Left ventricle myocardium superior (tissue), 1 donor: Measurements from ENCODE around the gene TAOK3. TPM values are rescaled to one million over a fixed set of nuclear protein-coding genes. Genes with fewer than 3 reads are reported as not detected.
"Not testable (repeated sequence)": the region's sequence is repeated elsewhere in the genome, so short reads cannot be mapped to it uniquely, and the experiment has no call there.

ENCODE experiments used
- ATAC-seq: fragments of 200-7000 bp; cut with Tn5 transposase; one replicate; pipeline ENCODE4 v1.9.1; 2020; ENCODE audit warnings: mild to moderate bottlenecking, moderate library complexity
- DNase-seq: peaks from one replicate; pipeline ENCODE4 v3.0.0-alpha.2; 2020
- intact Hi-C: fragments of 100-400 bp; cut with micrococcal nuclease; formaldehyde crosslinking; loops from one replicate; pipeline ENCODE4 v1.11.0; 2022
- total RNA-seq: library from RNA; stranded (reverse); fragmentation: NEBNext Ultra II Directional; extraction: Animal tissue kit (Norgen Biotek cat#: 25700); gene quantifications from one replicate; pipeline ENCODE4 v1.2.1, GENCODE V29; 2021
- donor health status: DM: no; HTN: yes; CAD: no; lungs with severe emphysema.

TAOK3 gene
- total RNA-seq, 1 donor from 2014 or later, result 20.2 TPM

DNA sequence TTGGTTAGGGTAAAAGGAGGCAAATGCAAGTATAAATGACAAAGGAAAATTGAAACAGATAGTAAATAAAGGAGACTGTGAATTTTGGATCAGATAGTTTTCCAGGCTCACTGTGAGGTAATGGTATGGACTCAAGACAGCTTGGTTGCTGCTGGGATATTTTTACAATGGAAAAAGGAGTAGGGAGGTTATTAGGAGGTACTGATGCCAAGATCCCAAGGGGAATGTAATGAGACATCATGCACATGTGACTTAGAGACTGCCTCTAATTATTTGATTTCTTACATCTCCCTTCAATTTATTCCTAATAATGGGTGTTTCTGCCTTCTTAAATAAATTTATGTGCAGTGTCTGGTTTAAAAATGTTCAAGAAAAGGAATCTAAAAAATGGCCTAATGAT is 56.9 kb downstream of the TAOK3 start:
- ATAC-seq (no peak), DNase-seq (no peak)
- intact Hi-C loops, result no loop called here

DNA sequence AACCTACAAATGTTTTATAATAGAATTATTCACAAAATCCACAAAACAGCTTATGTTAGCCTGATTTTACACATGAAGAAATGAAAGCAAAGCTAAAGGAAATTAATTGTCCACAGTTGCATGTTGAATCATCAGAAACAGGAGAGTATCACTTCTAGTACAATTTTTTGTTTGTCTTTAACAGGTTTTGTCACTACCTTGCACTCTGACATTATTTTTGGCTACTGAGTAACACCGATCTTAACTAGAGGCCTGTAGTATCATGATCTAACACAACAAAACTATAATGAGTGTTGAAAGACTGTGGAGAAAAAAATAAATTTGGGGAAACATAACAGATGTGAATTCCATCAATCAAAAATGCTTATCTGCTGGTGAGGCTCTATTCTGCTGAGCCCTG is 60.1 kb downstream of the TAOK3 start:
- intact Hi-C loops, result no loop called here
- DNase-seq (no peak), ATAC-seq (no peak)

DNA sequence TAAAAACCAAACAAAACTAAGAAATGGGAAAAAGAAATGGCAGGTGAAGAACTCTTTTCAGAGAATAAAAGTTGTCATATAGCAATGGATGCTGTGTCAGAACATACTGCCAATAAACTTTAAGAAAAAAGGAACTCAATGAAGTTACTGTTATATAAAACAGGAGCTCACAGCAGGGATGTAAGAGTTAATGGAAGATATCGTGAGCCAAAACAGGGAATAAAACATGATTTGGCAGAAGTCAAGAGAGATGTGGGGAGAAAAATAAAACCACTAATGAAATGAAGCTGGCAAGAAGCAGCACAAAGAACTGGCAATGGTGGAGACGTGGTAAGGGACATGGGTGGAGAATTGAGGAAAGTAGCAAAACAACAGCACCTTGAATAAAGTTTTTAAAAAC is 61.0 kb downstream of the TAOK3 start:
- ATAC-seq (no peak), DNase-seq (no peak)
- intact Hi-C loops, result no loop called here

DNA sequence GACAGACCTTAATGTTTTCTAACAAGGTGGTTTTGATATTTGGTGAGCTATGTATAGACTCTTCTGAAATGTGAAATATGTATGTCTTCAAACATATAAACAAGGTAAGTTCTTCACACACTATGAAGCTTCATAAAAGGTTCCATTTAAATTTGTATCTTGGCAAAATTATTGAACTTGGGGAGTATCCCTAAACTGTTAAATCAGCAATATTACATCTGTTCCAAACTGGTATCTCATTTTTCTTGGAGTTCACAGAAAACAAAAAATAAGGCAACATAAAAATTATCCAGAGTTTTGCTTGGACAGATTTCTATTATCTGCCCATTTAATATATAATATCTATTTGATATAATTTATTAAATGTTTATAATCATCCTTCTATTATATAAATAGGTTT is 62.4 kb downstream of the TAOK3 start:
- no peak for DNase-seq
- ATAC-seq, result no peak
- intact Hi-C loops, result no loop called here

DNA sequence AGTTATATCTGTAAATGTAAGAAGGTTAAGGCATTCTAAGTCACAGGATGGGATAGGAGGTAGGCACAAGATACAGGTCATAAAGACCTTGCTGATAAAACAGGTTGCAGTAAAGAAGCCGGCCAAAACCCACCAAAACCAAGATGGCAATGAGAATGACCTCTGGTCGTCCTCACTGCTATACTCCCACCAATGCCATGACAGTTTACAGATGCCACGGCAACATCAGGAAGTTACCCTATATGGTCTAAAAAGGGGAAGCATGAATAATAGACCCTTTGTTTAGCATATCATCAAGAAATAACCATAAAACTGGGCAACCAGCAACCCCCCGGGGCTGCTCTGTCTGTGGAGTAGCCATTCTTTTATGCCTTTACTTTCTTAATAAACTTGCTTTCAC is 64.7 kb downstream of the TAOK3 start:
- DNase-seq, ATAC-seq, intact Hi-C loops: not testable (repeated sequence)

DNA sequence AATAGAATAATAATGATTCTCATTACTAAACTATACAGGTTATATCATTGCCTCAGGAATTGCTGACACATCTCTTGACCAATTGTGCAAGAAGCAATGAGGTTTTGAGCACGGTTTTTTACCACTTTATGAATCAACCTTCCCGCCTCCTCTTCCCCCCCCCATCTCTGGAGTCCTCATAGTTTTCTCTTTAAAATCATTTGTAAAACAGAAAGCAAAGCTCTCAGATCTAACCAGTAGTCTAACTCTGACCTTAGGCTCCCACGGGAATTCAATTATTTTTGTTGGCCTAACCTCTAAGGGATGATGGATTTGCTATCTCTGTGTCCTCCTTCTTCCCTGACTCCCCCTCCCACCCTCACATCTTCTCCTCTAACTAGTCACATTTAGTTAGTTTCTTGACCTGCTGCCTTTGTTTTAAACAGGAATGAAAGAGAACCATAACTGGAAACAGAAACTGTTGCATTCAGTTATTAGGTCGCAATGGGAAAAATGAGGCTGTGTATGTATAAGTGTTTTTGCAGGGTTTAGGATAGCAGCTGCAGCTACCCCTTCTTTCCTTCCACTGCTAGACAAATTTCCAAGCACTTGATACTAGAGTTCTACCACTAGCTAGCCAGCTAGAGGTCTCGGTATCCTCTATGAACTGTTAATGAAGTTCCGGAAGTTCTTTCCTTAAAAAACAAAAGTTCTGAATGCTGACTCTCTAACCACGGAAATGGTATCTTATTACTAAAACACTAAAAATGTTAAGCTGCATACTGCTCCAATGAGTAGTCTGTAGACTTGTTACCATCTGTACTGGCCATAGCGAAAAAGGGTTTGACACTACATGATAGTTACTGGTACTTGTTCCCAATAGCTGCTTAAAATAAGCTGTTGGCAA is 65.4 kb downstream of the TAOK3 start:
- DNase-seq (no peak), ATAC-seq (peak; percentile 74)
- intact Hi-C loops, result no loop called here

DNA sequence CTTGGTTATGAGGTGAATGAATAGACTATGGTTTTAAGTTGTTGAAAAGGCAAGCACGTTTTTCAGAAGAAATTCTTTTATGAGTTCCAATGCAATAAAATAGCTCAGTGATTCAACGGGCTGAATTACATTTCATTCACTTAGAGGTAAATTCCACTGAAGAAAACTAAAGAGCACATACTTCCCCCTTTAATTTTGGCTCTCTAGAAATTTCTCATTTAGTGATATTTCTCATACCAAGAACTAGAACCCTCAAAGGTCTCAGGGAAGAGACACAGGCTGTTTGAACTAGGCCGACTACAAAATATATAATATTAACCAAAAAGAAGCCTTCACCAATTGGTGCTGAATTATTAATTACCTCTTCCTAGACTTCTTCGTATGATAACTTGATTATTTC is 68.6 kb downstream of the TAOK3 start:
- no peak for ATAC-seq
- intact Hi-C loops, result no loop called here
- no peak for DNase-seq

DNA sequence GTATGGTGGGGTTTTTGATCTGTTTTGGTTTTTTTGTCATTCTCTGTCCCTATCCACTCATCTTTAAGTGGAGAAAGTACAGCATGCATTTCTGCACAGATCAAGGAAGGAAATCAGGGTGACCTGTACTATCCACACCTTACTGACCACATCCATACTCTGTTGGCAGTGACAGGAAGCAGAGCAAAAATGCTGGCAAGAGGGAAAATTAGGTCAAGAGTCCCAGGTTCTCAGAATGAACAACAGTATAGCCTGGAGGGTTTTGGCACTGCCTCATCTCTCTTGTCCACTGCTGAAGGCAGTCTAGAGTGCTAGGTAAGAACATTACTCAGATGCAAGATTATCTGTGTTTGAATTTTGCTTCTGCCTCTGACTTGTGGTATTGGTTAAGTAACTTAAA is 70.7 kb downstream of the TAOK3 start:
- no peak for ATAC-seq
- intact Hi-C loops, result no loop called here

DNA sequence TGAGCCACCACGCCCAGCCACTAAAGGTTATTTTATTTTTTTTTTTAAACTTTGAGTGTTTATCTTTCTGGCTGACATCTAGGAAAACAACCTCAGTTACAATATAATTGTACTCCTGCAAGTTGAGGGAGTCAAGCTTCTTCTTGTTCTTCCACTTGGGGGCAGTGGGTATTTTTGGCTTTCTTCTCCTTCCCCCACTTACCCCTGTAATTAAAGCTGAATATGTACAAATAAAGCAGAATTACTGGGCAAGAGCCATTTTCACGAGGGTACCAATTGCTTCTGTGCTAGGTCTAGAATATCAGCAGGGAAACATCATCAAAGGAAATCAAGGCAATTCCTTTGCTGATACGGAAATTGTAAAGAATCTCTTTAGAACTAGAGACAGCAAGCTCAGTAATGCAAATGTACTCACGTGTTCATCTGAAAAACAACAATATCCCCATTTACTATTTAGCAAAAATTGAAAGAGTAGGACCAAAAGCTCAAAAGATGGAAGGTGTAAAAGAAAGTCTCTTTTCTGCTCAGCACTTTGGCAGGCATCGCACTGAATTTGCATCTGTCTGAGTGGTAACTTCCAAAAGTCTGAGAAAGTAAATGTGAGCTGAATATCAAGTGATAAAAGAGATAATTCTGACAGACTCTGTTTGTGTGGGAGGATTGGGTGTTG is 72.8 kb downstream of the TAOK3 start:
- intact Hi-C loops, result no loop called here
- DNase-seq (no peak), ATAC-seq (no peak)

More for the DNA sequence above, 70.7 kb downstream of the TAOK3 start:
- no peak for DNase-seq

DNA sequence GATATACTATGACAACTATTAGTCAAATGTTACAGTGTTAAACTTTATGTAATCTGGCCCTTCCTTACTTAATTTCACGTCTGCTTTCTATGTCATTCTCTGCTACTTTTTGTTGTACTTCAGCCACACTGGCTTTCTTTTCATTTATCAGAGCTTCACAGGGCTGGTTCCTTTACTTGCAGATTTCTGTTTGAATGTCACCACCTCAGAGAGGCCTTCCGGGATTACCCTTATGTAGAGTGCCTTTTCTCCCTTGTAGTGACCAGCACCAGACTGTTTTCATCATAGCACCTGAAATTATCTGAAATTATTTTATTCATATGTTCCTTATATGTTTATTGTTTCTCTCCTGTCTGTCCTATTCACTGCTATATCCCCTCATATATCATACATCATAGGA is 75.4 kb downstream of the TAOK3 start:
- intact Hi-C loops, result no loop called here
- DNase-seq (no peak), ATAC-seq (no peak)

DNA sequence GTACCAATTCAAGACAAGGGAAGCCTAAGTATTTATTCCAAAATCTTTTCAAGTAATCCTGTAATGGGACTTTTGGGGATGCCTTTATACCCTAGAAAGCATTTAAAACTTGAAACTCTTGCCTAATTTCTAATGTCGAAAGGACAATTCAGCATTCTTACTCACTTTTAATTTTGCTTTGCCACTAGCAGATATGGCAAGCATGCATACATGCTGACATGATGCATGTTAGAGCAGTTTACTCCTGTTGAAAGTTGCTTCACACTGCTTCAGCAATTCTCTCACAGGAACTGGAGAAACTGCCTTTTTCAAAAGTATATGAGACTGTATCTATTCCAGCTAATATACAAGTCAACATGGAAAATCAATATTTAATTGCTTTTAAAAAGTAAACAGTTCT is 79.9 kb downstream of the TAOK3 start:
- no peak for ATAC-seq
- intact Hi-C loops, result no loop called here
- no peak for DNase-seq

DNA sequence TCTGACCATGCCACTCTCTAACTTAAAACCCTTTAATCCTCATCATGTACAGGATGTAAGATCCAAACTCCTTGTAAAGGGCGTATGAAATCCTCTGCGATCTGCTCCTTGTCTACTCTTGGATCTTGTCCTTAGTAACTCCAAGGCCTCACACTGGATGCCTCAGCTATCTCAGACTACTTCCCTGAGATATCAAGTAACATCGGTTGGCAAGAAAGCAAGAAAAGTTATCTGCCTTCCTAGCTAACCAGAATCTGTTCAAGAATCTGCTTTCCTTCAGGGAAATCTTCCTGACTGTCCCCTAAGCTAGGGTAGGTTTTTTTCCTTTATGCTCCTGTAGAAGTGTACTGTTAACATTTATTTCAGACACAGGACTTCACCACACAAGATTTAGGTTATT is 82.6 kb downstream of the TAOK3 start:
- ATAC-seq (no peak), DNase-seq (no peak)
- intact Hi-C loops, result no loop called here

DNA sequence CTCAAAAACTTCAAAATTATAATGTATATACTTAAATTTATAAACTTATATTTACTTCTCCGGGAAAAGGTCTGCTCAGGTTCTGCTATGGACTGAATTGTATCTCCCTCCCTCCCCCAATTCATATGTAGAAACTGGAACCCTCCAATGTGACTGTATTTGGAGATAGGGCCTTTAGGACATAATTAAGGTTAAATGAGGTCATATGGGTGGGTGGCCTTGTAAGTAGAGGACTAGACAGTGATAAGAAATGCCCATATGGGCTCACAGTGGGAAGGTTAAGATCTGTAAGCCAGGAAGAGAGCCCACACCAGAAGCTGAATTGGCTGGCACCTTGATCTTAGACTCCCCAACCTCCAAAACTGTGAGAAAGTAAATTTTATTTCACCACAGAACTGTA is 84.5 kb downstream of the TAOK3 start:
- no peak for ATAC-seq
- intact Hi-C loops, result no loop called here
- DNase-seq, result no peak

DNA sequence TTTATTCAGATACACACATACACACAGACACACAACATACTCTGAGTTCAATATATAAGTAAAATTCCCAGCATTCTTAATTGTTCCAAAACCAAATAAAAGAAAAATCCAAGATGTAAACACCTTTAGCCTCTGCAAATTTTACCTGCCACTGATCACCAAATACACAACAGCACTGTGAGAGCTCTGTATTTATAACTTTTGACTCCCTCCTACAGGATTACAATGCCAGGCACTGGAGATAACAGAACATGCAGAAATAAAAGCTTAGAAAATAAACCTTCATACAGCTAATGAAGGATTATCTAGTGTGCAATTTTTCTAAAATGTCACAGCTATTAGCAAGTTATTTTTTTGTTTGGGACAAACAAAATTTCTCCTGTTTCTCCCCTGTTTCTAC is 85.0 kb downstream of the TAOK3 start:
- intact Hi-C loops, result no loop called here
- DNase-seq, result no peak
- ATAC-seq, result peak; percentile 54

DNA sequence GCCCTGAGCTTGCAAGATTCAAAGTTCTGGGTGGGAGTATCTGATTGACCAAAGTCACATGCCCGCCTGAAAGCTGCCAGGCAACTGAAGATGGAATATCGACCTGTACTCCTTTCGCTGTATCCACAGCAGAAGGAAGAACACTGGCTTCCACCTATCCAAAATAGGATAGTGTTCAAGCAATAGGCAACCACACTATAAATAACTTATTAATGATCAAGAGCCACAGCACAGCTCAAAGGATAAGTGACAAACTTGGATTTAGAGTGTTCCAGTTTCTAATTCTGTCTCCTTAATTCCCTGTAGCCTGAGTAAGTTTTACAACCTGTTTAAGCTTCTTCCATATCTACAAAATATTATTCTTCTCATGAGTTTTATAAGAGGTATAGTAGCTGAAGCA is 89.9 kb downstream of the TAOK3 start:
- intact Hi-C loops, result no loop called here
- ATAC-seq, result no peak
- no peak for DNase-seq

DNA sequence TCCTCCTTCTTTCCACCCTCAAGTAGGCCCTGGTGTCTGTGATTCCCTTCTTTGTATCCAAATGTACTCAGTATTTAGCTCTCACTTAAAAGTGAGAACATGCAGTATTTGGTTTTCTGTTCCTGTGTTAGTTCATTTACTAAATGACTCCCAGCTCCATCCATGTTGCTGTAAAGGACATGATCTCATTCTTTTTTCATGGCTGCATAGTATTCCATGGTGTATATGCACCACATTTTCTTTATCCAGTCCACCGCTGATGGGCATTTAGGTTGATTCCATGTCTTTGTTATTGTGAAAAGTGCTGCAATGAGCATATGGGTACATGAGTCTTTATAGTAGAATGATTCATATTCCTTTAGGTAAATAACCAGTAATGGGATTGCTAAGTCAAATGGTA is 94.4 kb downstream of the TAOK3 start:
- intact Hi-C loops, ATAC-seq, DNase-seq: not testable (repeated sequence)

DNA sequence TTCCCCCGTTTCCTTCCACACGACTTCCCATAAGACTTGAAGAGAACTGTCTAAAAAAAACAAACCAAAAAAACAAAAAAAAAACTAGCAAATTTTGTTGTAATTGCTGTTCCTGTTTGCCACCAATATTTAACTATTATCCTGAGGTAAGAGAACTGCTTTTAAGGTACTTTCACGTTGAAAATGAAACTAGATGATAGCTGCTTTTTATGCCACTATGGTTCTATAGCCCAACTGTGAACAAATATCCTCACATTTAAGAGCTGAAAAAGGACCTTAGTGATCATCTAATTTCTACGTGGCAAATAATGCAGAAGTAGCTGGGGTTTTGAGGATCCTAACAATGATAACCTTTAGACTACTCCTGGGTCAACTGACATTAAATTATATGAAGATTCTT is 98.6 kb downstream of the TAOK3 start:
- ATAC-seq, result no peak
- intact Hi-C loops, result no loop called here
- no peak for DNase-seq

DNA sequence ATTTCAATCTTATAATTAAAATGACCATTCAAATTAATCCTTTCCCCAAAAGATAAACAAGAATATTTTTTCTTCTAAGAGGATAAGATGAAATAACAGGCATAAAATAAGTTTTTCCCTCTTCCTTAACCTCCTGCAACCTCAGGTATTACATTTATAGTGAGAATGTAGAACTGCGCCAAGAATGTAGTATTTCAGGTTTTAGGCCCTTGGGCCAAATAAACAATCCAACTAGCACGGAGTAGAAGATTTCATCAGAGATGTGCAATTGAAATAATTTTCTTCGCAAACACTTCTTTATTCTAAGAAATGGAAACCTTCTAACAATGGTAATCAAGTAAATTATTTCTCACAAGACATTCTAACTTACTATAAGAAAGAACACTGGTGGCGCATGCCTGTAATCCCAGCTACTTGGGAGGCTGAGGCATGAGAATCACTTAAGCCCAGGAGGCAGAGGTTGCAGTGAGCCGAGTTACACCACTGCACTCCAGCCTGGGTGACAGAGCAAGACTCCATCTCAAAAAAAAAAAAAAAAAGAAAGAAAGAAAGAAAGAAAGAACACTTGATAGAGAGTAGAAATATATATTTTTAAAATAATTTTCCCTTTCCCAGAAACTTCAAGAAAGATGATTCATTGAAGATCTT is 100.8 kb downstream of the TAOK3 start:
- ATAC-seq, result no peak
- intact Hi-C loops, result no loop called here
- no peak for DNase-seq

DNA sequence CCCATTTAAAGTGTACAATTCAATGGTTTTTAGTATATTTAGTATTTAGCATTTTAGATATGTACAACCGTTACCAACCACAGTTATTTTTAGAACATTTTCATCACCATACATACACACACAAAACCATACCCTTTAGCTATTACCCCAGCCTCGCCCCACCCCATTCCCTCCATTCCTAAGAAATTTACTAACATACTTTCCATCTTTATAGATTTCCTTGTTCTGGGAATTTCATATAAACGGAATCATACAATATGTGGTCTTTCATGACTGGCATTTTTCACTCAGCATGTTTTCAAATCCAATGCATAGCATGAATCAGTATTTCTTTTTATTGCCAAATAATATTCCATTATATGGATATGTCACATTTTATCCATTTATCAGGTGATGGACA is 101.5 kb downstream of the TAOK3 start:
- intact Hi-C loops, result no loop called here
- ATAC-seq (no peak), DNase-seq (no peak)

DNA sequence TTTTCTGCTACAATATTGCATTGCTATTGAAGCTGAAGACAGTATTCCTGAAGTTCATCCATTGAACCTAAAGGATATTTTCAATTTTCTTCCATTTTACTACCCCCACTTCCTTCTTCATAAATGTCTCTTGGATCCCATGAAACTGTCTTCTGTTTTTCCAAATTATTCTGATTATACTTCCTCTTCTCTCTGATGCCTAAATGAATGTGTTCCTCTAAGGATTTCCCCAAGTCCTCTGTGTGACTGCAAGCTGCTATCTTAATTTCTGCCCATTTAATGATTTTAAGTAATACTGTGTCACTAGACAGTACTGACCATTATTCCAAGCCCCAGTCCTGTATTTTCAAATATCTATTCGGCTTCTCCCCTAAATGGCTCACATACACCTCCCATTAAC is 102.9 kb downstream of the TAOK3 start:
- DNase-seq (no peak), ATAC-seq (no peak)
- intact Hi-C loops, result no loop called here
